K562 (cell line): ENCODE measurements around the gene ZNF276. TPM values are rescaled to one million over a fixed set of nuclear protein-coding genes. Genes with fewer than 3 reads are reported as not detected.
A peak's percentile ranks its signal among the peaks of the same experiment; 100 is the strongest.

Source experiments
- CCNT2 ChIP-seq: IDR thresholded peaks from 2 replicates; pipeline ENCODE4 v1.6.1; 2011; ENCODE audit warnings: borderline replicate concordance, low read depth, mild to moderate bottlenecking, moderate library complexity, mixed read lengths, low read length; ENCODE audit not compliant: insufficient read length; ENCODE audit errors: extremely low read depth
- CHCHD3 ChIP-seq: fragments of 250-450 bp; sonication (Bioruptor Pico); IDR thresholded peaks from 2 replicates; pipeline ENCODE4 v2.1.2; 2022; ENCODE audit warnings: mild to moderate bottlenecking
- CXXC5 ChIP-seq: fragments of 250-450 bp; sonication (Bioruptor Pico); IDR thresholded peaks from 2 replicates; pipeline ENCODE4 v1.8.0; 2022; ENCODE audit warnings: inconsistent platforms, mild to moderate bottlenecking, moderate library complexity
- DEAF1 ChIP-seq: fragments of 450-650 bp; formaldehyde crosslinking; IDR thresholded peaks from 2 replicates; pipeline ENCODE4 v1.4.0; 2020; ENCODE audit warnings: mild to moderate bottlenecking, moderate library complexity
- ETS2 ChIP-seq: IDR thresholded peaks from 2 replicates; pipeline ENCODE4 v1.6.1; 2016; ENCODE audit warnings: borderline replicate concordance, missing genetic modification characterization, mild to moderate bottlenecking, moderate library complexity, missing compliant biosample characterization; ENCODE audit not compliant: poor library complexity, severe bottlenecking
- FOXK2 ChIP-seq, 2 experiments: fragments of 450-650 bp; IDR thresholded peaks in 1 of 2; conservative IDR thresholded peaks in 1 of 2; 2 replicates each; pipeline ENCODE4 v1.6.1; 2016; ENCODE audit warnings: low read depth in 2 of 2, mild to moderate bottlenecking in 1 of 2
- HDAC1 ChIP-seq, 2 experiments: fragments of 450-650 bp; IDR thresholded peaks; 2 replicates each; pipeline ENCODE4 v1.6.1; 2016 to 2017; ENCODE audit warnings: inconsistent platforms in 1 of 2, mild to moderate bottlenecking in 1 of 2, moderate library complexity in 1 of 2
- PBX2 ChIP-seq, 2 experiments: IDR thresholded peaks in 1 of 2; conservative IDR thresholded peaks in 1 of 2; 2 replicates each; pipeline ENCODE4 v1.6.1; 2016; ENCODE audit warnings: low read depth in 2 of 2, mild to moderate bottlenecking in 1 of 2, missing compliant biosample characterization in 1 of 2, missing genetic modification characterization in 1 of 2, moderate library complexity in 1 of 2
- POLR2A ChIP-seq: fragments of 450-650 bp; conservative IDR thresholded peaks from 2 replicates; pipeline ENCODE4 v1.6.1; 2016
- RBFOX2 ChIP-seq: fragments of 200-400 bp; formaldehyde crosslinking; IDR thresholded peaks from 2 replicates; pipeline ENCODE4 v1.6.1; 2017; ENCODE audit warnings: low read depth, mild to moderate bottlenecking, low read length, moderate library complexity
- RNF2 ChIP-seq: sonication (generic); IDR thresholded peaks from 2 replicates; pipeline ENCODE4 v1.6.1; 2016
- SUPT5H ChIP-seq: fragments of 450-650 bp; IDR thresholded peaks from 2 replicates; pipeline ENCODE4 v1.6.1; 2016
- TBP ChIP-seq: optimal IDR thresholded peaks from 2 replicates; pipeline ENCODE3; 2011; ENCODE audit warnings: low read depth, low read length, improper control_type of control experiment
- ZC3H11A ChIP-seq: IDR thresholded peaks from 2 replicates; pipeline ENCODE4 v1.6.1; 2012; ENCODE audit warnings: low read depth, low read length, improper control_type of control experiment
- ZNF511 ChIP-seq: sonication (generic); formaldehyde crosslinking; IDR thresholded peaks from 2 replicates; pipeline ENCODE4 v1.8.0; 2022; ENCODE audit warnings: mild to moderate bottlenecking, missing genetic modification reagents
- polyA plus RNA-seq, 8 experiments: library from polyadenylated mRNA; depleted of rRNA in 4 of 8; stranded (reverse) in 5 of 8; unstranded in 3 of 8; fragments of >200 nt; fragmentation: Nextera tagmentation in 2 of 8; fragmentation: Illumina TruSeq in 1 of 8; extraction: Ambion mirVana in 2 of 8; extraction: Trizol in 1 of 8; gene quantifications; 2 replicates each; pipeline versions ENCODE4 v1.2.1 to v1.2.3, GENCODE V29; 2011 to 2014; ENCODE audit warnings: inconsistent platforms in 1 of 8, missing spikeins in 1 of 8
- total RNA-seq, 7 experiments: library from RNA; depleted of rRNA in 6 of 7; stranded (reverse); fragments of >200 nt in 6 of 7; fragmentation: Illumina TruSeq in 2 of 7; extraction: Trizol in 2 of 7; gene quantifications; 2 replicates each; pipeline versions ENCODE4 v1.2.1 to v1.2.3, GENCODE V29; 2011 to 2021; ENCODE audit warnings: low replicate concordance in 1 of 7

The ZNF276 gene
- total and polyA plus RNA-seq, 9 of the 15 experiments (the other 6 are each of a cell fraction or from before 2014, with no cell fraction given): 0.49 to 43.9 (median 15.8) TPM

GRCh38 chr16:89696670-89697128 lies 24.6 kb upstream of the ZNF276 start (continued):
- TF ChIP-seq PBX2 (CRISPR knock-in tag; IDR thresholded peaks at IDR 0.05; ENCODE audit: low read depth): no peak
- TF ChIP-seq PBX2 (tag; conservative IDR thresholded peaks at IDR 0.05; ENCODE audit: low read depth): no peak
- TF ChIP-seq ZNF511: no peak
- peak; percentile 65 for TF ChIP-seq POLR2A
- no peak for TF ChIP-seq ZC3H11A
- TF ChIP-seq CCNT2: no peak
- no peak for TF ChIP-seq TBP
- no peak for TF ChIP-seq ETS2 (tag)
- TF ChIP-seq FOXK2 (conservative IDR thresholded peaks at IDR 0.05 in 1 of 2, IDR thresholded peaks at IDR 0.05 in 1 of 2; ENCODE audit: low read depth in 2 of 2): no peak
- TF ChIP-seq SUPT5H: peak; percentile 59
- no peak for TF ChIP-seq RNF2
- TF ChIP-seq RBFOX2: peak; percentile 47
- no peak for TF ChIP-seq HDAC1 (IDR thresholded peaks at IDR 0.05)
- TF ChIP-seq CXXC5 (CRISPR knock-in tag): no peak
- TF ChIP-seq CHCHD3 (CRISPR knock-in tag): no peak
- TF ChIP-seq DEAF1: no peak
